K562 (cell line): ENCODE measurements around the gene SLC13A4. TPM values are rescaled to one million over a fixed set of nuclear protein-coding genes. Genes with fewer than 3 reads are reported as not detected.
A peak's percentile ranks its signal among the peaks of the same experiment; 100 is the strongest.

ENCODE experiments used
- CHAMP1 ChIP-seq: fragments of 450-650 bp; IDR thresholded peaks from 2 replicates; pipeline ENCODE4 v1.6.1; 2016; ENCODE audit warnings: mild to moderate bottlenecking
- CREB3L1 ChIP-seq: fragments of 450-650 bp; IDR thresholded peaks from 2 replicates; pipeline ENCODE4 v1.6.1; 2014; ENCODE audit warnings: low read depth, mild to moderate bottlenecking, moderate library complexity, borderline replicate concordance
- CTBP1 ChIP-seq: fragments of 450-650 bp; IDR thresholded peaks from 2 replicates; pipeline ENCODE4 v1.6.1; 2016; ENCODE audit warnings: borderline replicate concordance
- HNRNPUL1 ChIP-seq: fragments of 200-400 bp; formaldehyde crosslinking; IDR thresholded peaks from 2 replicates; pipeline ENCODE4 v1.6.1; 2017; ENCODE audit warnings: low read length
- HSF4 ChIP-seq: fragments of 250-450 bp; sonication (Bioruptor Pico); IDR thresholded peaks from 2 replicates; pipeline ENCODE4 v2.1.2; 2022; ENCODE audit warnings: mild to moderate bottlenecking, moderate library complexity, borderline replicate concordance
- MITF ChIP-seq: IDR thresholded peaks from 2 replicates; pipeline ENCODE4 v1.6.1; 2014; ENCODE audit warnings: antibody characterized with exemption
- NUFIP1 ChIP-seq: fragments of 450-650 bp; IDR thresholded peaks from 2 replicates; pipeline ENCODE4 v1.6.1; 2018; ENCODE audit not compliant: partially characterized antibody
- PTBP1 ChIP-seq: fragments of 200-400 bp; formaldehyde crosslinking; IDR thresholded peaks from 2 replicates; pipeline ENCODE4 v1.6.1; 2017; ENCODE audit warnings: low read depth, low read length
- PURB ChIP-seq: sonication (generic); formaldehyde crosslinking; IDR thresholded peaks from 2 replicates; pipeline ENCODE4 v1.9.0; 2021; ENCODE audit warnings: low read depth, mild to moderate bottlenecking, missing genetic modification reagents
- RBM39 ChIP-seq: fragments of 200-400 bp; formaldehyde crosslinking; optimal IDR thresholded peaks from 2 replicates; pipeline ENCODE3; 2018; ENCODE audit warnings: low read depth, low read length
- ZNF3 ChIP-seq: fragments of 250-450 bp; sonication (Bioruptor Pico); IDR thresholded peaks from 2 replicates; pipeline ENCODE4 v1.5.0; 2021; ENCODE audit warnings: mild to moderate bottlenecking, moderate library complexity
- ZNF592 ChIP-seq: fragments of 450-650 bp; IDR thresholded peaks from 2 replicates; pipeline ENCODE4 v1.6.1; 2017; ENCODE audit warnings: antibody characterized with exemption, mild to moderate bottlenecking
- ZNF717 ChIP-seq: fragments of 250-450 bp; sonication (Bioruptor Pico); IDR thresholded peaks from 2 replicates; pipeline ENCODE4 v1.5.0; 2021
- ZNF766 ChIP-seq: fragments of 200-800 bp; sonication (Bioruptor generic); conservative IDR thresholded peaks from 2 replicates; pipeline ENCODE4 v1.6.1; 2016; ENCODE audit warnings: missing genetic modification characterization, missing compliant biosample characterization
- ZNF780A ChIP-seq: fragments of 250-450 bp; sonication (Bioruptor Pico); IDR thresholded peaks from 2 replicates; pipeline ENCODE4 v1.5.0; 2021; ENCODE audit warnings: mild to moderate bottlenecking
- polyA plus RNA-seq, 8 experiments: library from polyadenylated mRNA; depleted of rRNA in 4 of 8; stranded (reverse) in 5 of 8; unstranded in 3 of 8; fragments of >200 nt; fragmentation: Nextera tagmentation in 2 of 8; fragmentation: Illumina TruSeq in 1 of 8; extraction: Ambion mirVana in 2 of 8; extraction: Trizol in 1 of 8; gene quantifications; 2 replicates each; pipeline versions ENCODE4 v1.2.1 to v1.2.3, GENCODE V29; 2011 to 2014; ENCODE audit warnings: inconsistent platforms in 1 of 8, missing spikeins in 1 of 8
- total RNA-seq, 7 experiments: library from RNA; depleted of rRNA in 6 of 7; stranded (reverse); fragments of >200 nt in 6 of 7; fragmentation: Illumina TruSeq in 2 of 7; extraction: Trizol in 2 of 7; gene quantifications; 2 replicates each; pipeline versions ENCODE4 v1.2.1 to v1.2.3, GENCODE V29; 2011 to 2021; ENCODE audit warnings: low replicate concordance in 1 of 7
- TF ChIP-seq, protein P1 (sequence below): IDR thresholded peaks from 2 replicates; pipeline ENCODE4 v1.6.1; 2016; ENCODE audit warnings: missing genetic modification characterization, missing compliant biosample characterization
- TF ChIP-seq, protein P2 (sequence below): fragments of 450-650 bp; formaldehyde crosslinking; IDR thresholded peaks from 2 replicates; pipeline ENCODE4 v1.4.0; 2022; ENCODE audit warnings: missing genetic modification characterization

SLC13A4 gene
- total and polyA plus RNA-seq, 9 of the 15 experiments (the other 6 are each of a cell fraction or from before 2014, with no cell fraction given) = 0.11 to 1.0 (median 0.36) TPM

DNA sequence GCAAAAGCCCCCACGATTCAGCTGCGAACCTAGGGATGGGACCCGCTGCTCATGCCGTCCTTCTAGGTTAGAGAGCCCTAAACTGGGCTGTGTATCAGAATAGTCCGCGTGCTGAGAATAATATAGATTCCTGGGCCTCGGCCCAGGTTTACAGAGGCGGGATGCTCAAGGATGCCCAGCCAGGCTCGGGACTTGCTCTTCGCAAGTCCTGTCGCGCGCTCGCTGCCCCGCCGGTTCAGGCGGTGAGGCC, 65.9 kb downstream of the SLC13A4 start (continued):
- TF ChIP-seq MITF = no peak
- no peak for TF ChIP-seq ZNF3 (CRISPR knock-in tag)
- TF ChIP-seq, protein P1, sequence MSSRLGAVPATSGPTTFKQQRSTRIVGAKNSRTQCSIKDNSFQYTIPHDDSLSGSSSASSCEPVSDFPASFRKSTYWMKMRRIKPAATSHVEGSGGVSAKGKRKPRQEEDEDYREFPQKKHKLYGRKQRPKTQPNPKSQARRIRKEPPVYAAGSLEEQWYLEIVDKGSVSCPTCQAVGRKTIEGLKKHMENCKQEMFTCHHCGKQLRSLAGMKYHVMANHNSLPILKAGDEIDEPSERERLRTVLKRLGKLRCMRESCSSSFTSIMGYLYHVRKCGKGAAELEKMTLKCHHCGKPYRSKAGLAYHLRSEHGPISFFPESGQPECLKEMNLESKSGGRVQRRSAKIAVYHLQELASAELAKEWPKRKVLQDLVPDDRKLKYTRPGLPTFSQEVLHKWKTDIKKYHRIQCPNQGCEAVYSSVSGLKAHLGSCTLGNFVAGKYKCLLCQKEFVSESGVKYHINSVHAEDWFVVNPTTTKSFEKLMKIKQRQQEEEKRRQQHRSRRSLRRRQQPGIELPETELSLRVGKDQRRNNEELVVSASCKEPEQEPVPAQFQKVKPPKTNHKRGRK (tag) = no peak
- peak; percentile 64 for TF ChIP-seq NUFIP1
- peak; percentile 82; the same call in 1 of the 2 replicates for TF ChIP-seq CHAMP1
- TF ChIP-seq ZNF592 = peak; percentile 69; the same call in 1 of the 2 replicates
- 0 out of 2 replicates have a peak, but pooled peaks have one; percentile 34 for TF ChIP-seq ZNF780A (CRISPR knock-in tag)
- no peak for TF ChIP-seq RBM39
- TF ChIP-seq ZNF717 (CRISPR knock-in tag) = no peak
- peak; percentile 91; the same call in 1 of the 2 replicates for TF ChIP-seq CTBP1
- TF ChIP-seq ZNF766 = no peak
- TF ChIP-seq HNRNPUL1 = no peak
- TF ChIP-seq PURB (CRISPR knock-in tag) = no peak
- TF ChIP-seq PTBP1 = no peak
- peak; percentile 83; the same call in 1 of the 2 replicates for TF ChIP-seq HSF4
- TF ChIP-seq, protein P2, sequence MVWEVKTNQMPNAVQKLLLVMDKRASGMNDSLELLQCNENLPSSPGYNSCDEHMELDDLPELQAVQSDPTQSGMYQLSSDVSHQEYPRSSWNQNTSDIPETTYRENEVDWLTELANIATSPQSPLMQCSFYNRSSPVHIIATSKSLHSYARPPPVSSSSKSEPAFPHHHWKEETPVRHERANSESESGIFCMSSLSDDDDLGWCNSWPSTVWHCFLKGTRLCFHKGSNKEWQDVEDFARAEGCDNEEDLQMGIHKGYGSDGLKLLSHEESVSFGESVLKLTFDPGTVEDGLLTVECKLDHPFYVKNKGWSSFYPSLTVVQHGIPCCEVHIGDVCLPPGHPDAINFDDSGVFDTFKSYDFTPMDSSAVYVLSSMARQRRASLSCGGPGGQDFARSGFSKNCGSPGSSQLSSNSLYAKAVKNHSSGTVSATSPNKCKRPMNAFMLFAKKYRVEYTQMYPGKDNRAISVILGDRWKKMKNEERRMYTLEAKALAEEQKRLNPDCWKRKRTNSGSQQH (CRISPR knock-in tag) = no peak
- peak; percentile 75 for TF ChIP-seq CREB3L1
